ENCODE results near the gene ZNF787. TPM values are rescaled to one million over a fixed set of nuclear protein-coding genes. Genes with fewer than 3 reads are reported as not detected.
A peak's percentile ranks its signal among the peaks of the same experiment; 100 is the strongest.

Gene ZNF787
- total and polyA plus RNA-seq, 2 of the 8 experiments (the other 6 are each of a cell fraction or from before 2014, with no cell fraction given): 19.7 to 56.0 TPM

DNA sequence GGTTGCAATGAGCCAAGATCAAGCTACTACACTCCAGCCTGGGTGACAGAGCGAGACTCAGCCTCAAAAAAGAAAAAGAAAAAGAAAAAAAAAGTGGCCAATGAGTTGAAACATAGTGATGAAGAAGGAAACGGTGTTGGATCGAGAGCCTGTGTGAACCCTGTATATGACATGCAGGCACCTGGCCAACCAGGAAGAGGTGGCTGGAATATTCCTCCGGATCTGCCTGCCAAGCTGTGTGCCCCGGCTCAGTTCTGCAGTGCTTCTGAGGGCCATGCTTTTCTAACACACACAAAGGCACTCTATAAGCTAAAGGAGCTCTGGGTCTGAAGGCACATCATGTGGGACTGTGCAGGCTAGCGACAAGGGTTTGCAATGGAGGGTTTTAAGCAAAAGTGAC lies 16.3 kb upstream of the ZNF787 start:
- Histone ChIP-seq H3K14ac (ENCODE audit: insufficient read length) (no peak overlapping the region), H3K4me3 (ENCODE audit: extremely low read depth in 1 of 4, insufficient read depth in 2 of 4, low read depth in 3 of 4, low read length in 4 of 4) (no peak overlapping the region), H3K79me1 (ENCODE audit: low read depth, low read length) (peaks cover under 1% of the 10 kb centered on the region; the same call in 1 of the 2 replicates), H4K20me1 (replicated peaks in 1 of 2; ENCODE audit: control insufficient read depth in 1 of 2, insufficient read depth in 2 of 2, low read length in 2 of 2) (no peaks in the 10 kb centered on the region), H3K27me3 (replicated peaks in 1 of 4; ENCODE audit: control insufficient read depth in 3 of 4, extremely low read depth in 1 of 4, insufficient read depth in 3 of 4, low read length in 3 of 4) (no peaks in the 10 kb centered on the region), H4K91ac (replicated peaks; ENCODE audit: insufficient read length, low read length) (peak overlapping the region; percentile 25), H2AK5ac (ENCODE audit: low read depth, low read length) (0 out of 2 replicates have a peak overlapping the region, but pooled peaks have one; percentile 39), H3K79me2 (ENCODE audit: control insufficient read depth in 1 of 2, insufficient read depth in 2 of 2, low read length in 2 of 2) (peaks cover 0 to 8% of the 10 kb centered on the region in 2 experiments; a peak in 2 of 4 replicates), H2BK5ac (ENCODE audit: low read depth, low read length) (peak overlapping the region; percentile 44; the same call in 1 of the 2 replicates), H2BK15ac (ENCODE audit: low read length) (no peak overlapping the region), H2BK12ac (ENCODE audit: low read depth, low read length) (peak overlapping the region; percentile 68; the same call in 1 of the 2 replicates), H3K9me3 (ENCODE audit: insufficient read depth in 2 of 2, low read depth in 1 of 2, low read length in 1 of 2) (no peaks in the 10 kb centered on the region), H4K5ac (ENCODE audit: insufficient read length, low read depth, low read length) (no peak overlapping the region), H3K9ac (replicated peaks in 1 of 4; ENCODE audit: extremely low read depth in 1 of 4, low read depth in 3 of 4, low read length in 3 of 4) (no peak overlapping the region; a peak in 1 of 7 replicates), H3K4ac (replicated peaks; ENCODE audit: insufficient read length, low read depth, low read length) (peak overlapping the region; percentile 40), H3K18ac (ENCODE audit: extremely low read depth, low read length) (no peak overlapping the region; the same call in 1 of the 2 replicates), H3K27ac (ENCODE audit: low read depth, low read length) (no peak overlapping the region), H4K8ac (ENCODE audit: extremely low read depth, insufficient read depth, low read length) (no peak overlapping the region), H2BK120ac (replicated peaks; ENCODE audit: low read depth, low read length) (no peak overlapping the region), H3K36me3 (ENCODE audit: control insufficient read depth in 2 of 4, insufficient read depth in 4 of 4, low read length in 3 of 4) (no peaks in the 10 kb centered on the region), H2AFZ (ENCODE audit: low read length) (no peak overlapping the region), H3K4me1 (replicated peaks in 1 of 4; ENCODE audit: control insufficient read depth in 3 of 4, insufficient read depth in 4 of 4, low read length in 3 of 4) (peaks cover 7 to 20% (median 9%) of the 10 kb centered on the region in 4 experiments), H2BK20ac (ENCODE audit: low read length) (peak overlapping the region; percentile 97; the same call in 1 of the 2 replicates), H3K4me2 (ENCODE audit: insufficient read depth in 1 of 2, low read depth in 2 of 2, low read length in 2 of 2) (peak overlapping the region in 1 of 2 experiments; percentile 1; a peak in 3 of 4 replicates), H3K56ac (replicated peaks; ENCODE audit: insufficient read length, low read depth, low read length) (no peak overlapping the region), H3K23me2 (ENCODE audit: low read depth, low read length) (peaks cover 10% of the 10 kb centered on the region), H3K23ac (ENCODE audit: insufficient read length) (no peak overlapping the region)
- WGBS, 2 experiments (ENCODE audit: extremely low coverage in 1 of 2, insufficient coverage in 1 of 2, insufficient read length in 1 of 2, insufficient replicate concordance in 2 of 2, low coverage in 1 of 2, low lambda C conversion rate in 2 of 2, missing lambda C conversion rate in 1 of 2): 89% methylated on average over 6 of the region's 6 CpGs; no CpG with 5 or more reads in 1 of the 2 experiments
- POLR2A ChIA-PET (ENCODE audit: partially characterized antibody): interaction anchor here (1.1 to 3.0 kb wide), 4 partner anchors 9 to 56 kb away, joined by 3 to 8 read pairs (median 5); no protein-coding TSS in a partner anchor
- TF ChIP-seq, protein P1, sequence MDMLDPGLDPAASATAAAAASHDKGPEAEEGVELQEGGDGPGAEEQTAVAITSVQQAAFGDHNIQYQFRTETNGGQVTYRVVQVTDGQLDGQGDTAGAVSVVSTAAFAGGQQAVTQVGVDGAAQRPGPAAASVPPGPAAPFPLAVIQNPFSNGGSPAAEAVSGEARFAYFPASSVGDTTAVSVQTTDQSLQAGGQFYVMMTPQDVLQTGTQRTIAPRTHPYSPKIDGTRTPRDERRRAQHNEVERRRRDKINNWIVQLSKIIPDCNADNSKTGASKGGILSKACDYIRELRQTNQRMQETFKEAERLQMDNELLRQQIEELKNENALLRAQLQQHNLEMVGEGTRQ (IDR thresholded peaks at IDR 0.05; ENCODE audit: low read length): no peak
- CTCF ChIA-PET (ENCODE audit: partially characterized antibody): interaction anchor here (1.1 to 7.1 kb wide), 9 partner anchors 13 to 60 kb away, joined by 3 to 35 read pairs (median 4); no protein-coding TSS in a partner anchor
- FAIRE-seq (no peak), DNase-seq (ENCODE audit: low read depth in 1 of 2, low spot score in 2 of 2) (no peak)

Data from H1 (cell line).